ENCODE measurements around the gene CX3CR1. TPM values are rescaled to one million over a fixed set of nuclear protein-coding genes. Genes with fewer than 3 reads are reported as not detected.

CX3CR1 gene
- total RNA-seq, 2 experiments from 2014 or later = 0.14 to 0.27 TPM

DNA sequence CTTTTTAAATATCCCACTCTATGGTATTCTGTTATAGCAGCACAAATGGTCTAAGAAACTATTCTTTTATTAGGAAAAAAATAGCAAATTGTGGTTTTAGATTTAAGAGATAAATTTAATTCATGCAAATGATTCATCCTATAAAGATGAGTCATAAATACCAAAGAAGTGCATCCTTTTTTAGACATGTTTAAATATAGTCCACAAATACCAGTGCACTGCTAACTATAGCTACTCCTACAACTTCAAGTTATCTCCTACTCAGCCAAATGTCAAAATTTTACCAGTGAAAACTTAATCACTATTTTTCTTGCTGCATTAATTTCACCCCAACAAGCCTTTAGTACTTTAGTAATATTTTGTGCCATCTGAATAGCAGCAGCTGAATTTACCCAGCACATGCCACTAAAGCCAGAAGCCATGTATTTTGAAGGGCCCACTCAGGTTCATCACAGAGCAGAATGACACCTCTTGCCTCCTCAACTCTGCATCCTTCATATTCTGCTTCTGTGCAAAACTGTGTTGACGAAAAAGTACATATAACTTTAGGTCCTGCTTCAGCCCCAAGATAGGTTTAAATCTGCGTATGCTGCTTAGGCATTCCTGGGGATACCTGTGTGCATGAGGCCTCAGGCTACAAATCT is 24.9 kb downstream of the CX3CR1 start:
- Histone ChIP-seq H3K9me3 (ENCODE audit: control insufficient read depth in 1 of 2, insufficient read depth in 1 of 2, low read length in 2 of 2) (no peaks in the 10 kb centered on the region), H3K36me3 (ENCODE audit: insufficient read depth, low read length) (no peaks in the 10 kb centered on the region), H3K27ac (ENCODE audit: low read depth in 1 of 2, low read length in 2 of 2) (no peak overlapping the region), H3K4me1 (ENCODE audit: insufficient read depth, low read length) (peaks cover 25% of the 10 kb centered on the region), H3K27me3 (ENCODE audit: control insufficient read depth in 1 of 2, insufficient read depth in 2 of 2, low read length in 2 of 2) (no peaks in the 10 kb centered on the region), H3K4me3 (ENCODE audit: low read length) (no peak overlapping the region)
- CTCF ChIA-PET = interaction anchor here (0.6 to 1.6 kb wide), 2 partner anchors 33 to 39 kb away, joined by 3 to 4 read pairs; no protein-coding TSS in a partner anchor
- POLR2A ChIA-PET = no interaction called here
- ATAC-seq (ENCODE audit: poor library complexity) = no peak
- no peak overlapping the region for H3K4me3 Mint-ChIP-seq
- H3K27me3 Mint-ChIP-seq = peaks cover 4% of the 10 kb centered on the region
- DNase-seq = no peak
- no peaks in the 10 kb centered on the region for H3K36me3 Mint-ChIP-seq (ENCODE audit: low read depth)
- intact Hi-C loops (cut with DNase I, micrococcal nuclease) = no loop called here
- no peaks in the 10 kb centered on the region for H3K4me1 Mint-ChIP-seq (ENCODE audit: low read depth)
- no peak overlapping the region for H3K27ac Mint-ChIP-seq
- H3K9me3 Mint-ChIP-seq = no peaks in the 10 kb centered on the region
- TF ChIP-seq, protein P1, sequence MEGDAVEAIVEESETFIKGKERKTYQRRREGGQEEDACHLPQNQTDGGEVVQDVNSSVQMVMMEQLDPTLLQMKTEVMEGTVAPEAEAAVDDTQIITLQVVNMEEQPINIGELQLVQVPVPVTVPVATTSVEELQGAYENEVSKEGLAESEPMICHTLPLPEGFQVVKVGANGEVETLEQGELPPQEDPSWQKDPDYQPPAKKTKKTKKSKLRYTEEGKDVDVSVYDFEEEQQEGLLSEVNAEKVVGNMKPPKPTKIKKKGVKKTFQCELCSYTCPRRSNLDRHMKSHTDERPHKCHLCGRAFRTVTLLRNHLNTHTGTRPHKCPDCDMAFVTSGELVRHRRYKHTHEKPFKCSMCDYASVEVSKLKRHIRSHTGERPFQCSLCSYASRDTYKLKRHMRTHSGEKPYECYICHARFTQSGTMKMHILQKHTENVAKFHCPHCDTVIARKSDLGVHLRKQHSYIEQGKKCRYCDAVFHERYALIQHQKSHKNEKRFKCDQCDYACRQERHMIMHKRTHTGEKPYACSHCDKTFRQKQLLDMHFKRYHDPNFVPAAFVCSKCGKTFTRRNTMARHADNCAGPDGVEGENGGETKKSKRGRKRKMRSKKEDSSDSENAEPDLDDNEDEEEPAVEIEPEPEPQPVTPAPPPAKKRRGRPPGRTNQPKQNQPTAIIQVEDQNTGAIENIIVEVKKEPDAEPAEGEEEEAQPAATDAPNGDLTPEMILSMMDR (IDR thresholded peaks at IDR 0.05) = no peak

DNA sequence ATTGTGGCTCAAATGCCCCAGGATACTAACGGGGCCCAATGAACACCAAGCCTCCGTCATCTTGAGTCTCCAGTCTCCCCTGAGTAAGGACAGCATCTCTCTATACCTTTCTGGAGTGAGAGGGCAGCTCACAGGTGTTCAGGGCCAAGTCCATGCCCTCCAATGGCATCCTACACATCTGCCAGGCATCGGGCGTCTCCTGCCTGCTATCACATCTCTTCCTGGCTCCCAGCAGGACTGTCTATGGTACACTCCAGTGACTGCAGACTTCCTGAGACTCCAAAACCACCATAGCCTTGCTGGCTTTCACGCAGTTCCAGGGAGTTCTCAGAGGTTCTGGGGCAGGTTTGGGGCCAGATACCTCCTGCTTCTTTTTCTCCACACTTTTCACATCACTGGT is 28.3 kb downstream of the CX3CR1 start:
- Mint-ChIP-seq H3K9me3 (no peaks in the 10 kb centered on the region), H3K4me3 (no peak overlapping the region), H3K27me3 (peaks cover 4% of the 10 kb centered on the region), H3K27ac (no peak overlapping the region), H3K36me3 (ENCODE audit: low read depth) (no peaks in the 10 kb centered on the region), H3K4me1 (ENCODE audit: low read depth) (no peaks in the 10 kb centered on the region)
- DNase-seq = no peak
- intact Hi-C loops (cut with DNase I, micrococcal nuclease) = no loop called here
- Histone ChIP-seq H3K4me1 (ENCODE audit: insufficient read depth, low read length) (peaks cover 16% of the 10 kb centered on the region), H3K4me3 (ENCODE audit: low read length) (no peak overlapping the region), H3K27me3 (ENCODE audit: control insufficient read depth in 1 of 2, insufficient read depth in 2 of 2, low read length in 2 of 2) (no peaks in the 10 kb centered on the region), H3K36me3 (ENCODE audit: insufficient read depth, low read length) (no peaks in the 10 kb centered on the region), H3K9me3 (ENCODE audit: control insufficient read depth in 1 of 2, insufficient read depth in 1 of 2, low read length in 2 of 2) (no peaks in the 10 kb centered on the region), H3K27ac (ENCODE audit: low read depth in 1 of 2, low read length in 2 of 2) (no peak overlapping the region)
- ATAC-seq (ENCODE audit: poor library complexity) = no peak
- CTCF ChIA-PET = no interaction called here
- TF ChIP-seq, protein P1 (IDR thresholded peaks at IDR 0.05) = no peak
- POLR2A ChIA-PET = no interaction called here

DNA sequence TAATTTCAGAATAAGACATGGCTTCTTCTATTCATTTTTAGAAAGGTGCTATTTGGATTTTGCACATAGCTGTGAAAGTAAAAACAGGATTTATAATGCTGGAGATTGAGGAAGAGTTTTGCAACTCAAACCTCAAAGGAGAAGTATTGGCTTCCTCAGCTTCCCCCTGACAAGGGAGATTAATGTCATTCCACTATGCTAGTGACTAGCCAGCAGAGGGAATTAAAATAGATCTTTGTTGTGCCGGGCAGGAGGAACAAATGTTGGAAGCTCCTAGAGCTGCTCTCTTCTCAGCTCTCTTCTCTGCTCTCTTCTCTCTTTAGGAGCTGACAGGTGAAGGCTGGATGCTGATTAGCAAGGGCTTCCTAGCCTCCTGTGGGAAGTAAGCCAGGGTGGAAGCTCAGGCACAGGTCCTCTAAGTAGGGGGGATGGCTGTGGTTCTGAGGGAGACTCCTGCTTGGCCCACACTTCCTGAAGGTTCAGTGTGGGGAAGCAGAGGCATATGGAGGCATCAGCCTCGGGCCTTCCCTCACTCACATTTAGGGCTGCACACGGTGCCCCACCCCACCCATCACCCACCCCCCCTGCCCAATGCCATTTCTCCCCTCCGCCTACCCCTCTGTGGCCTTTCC is 29.6 kb downstream of the CX3CR1 start:
- H3K27ac ChIP-seq (ENCODE audit: low read depth in 1 of 2, low read length in 2 of 2) = no peak overlapping the region
- intact Hi-C loops (cut with DNase I, micrococcal nuclease) = no loop called here
- no peaks in the 10 kb centered on the region for H3K36me3 Mint-ChIP-seq (ENCODE audit: low read depth)
- H3K9me3 Mint-ChIP-seq = no peaks in the 10 kb centered on the region
- TF ChIP-seq, protein P1 (IDR thresholded peaks at IDR 0.05) = no peak
- no peak overlapping the region for H3K27ac Mint-ChIP-seq
- H3K4me1 ChIP-seq (ENCODE audit: insufficient read depth, low read length) = peaks cover 3% of the 10 kb centered on the region
- DNase-seq (no peak), ATAC-seq (ENCODE audit: poor library complexity) (no peak)
- H3K27me3 Mint-ChIP-seq = peaks cover 4% of the 10 kb centered on the region
- H3K4me3 Mint-ChIP-seq = no peak overlapping the region
- H3K27me3 ChIP-seq (ENCODE audit: control insufficient read depth in 1 of 2, insufficient read depth in 2 of 2, low read length in 2 of 2) = no peaks in the 10 kb centered on the region
- ChIA-PET POLR2A (no interaction called here), CTCF (no interaction called here)
- H3K4me3 ChIP-seq (ENCODE audit: low read length) = no peak overlapping the region
- H3K4me1 Mint-ChIP-seq (ENCODE audit: low read depth) = no peaks in the 10 kb centered on the region
- H3K9me3 ChIP-seq (ENCODE audit: control insufficient read depth in 1 of 2, insufficient read depth in 1 of 2, low read length in 2 of 2) = no peaks in the 10 kb centered on the region
- no peaks in the 10 kb centered on the region for H3K36me3 ChIP-seq (ENCODE audit: insufficient read depth, low read length)

Data from CD4-positive, alpha-beta T cell (primary cell).